Dermis blood vessel endothelial cell (primary cell): ENCODE measurements around the gene ACOX3. TPM values are rescaled to one million over a fixed set of nuclear protein-coding genes. Genes with fewer than 3 reads are reported as not detected.
"Not testable (repeated sequence)": the region's sequence is repeated elsewhere in the genome, so short reads cannot be mapped to it uniquely, and the experiment has no call there.

ENCODE experiments used
- DNase-seq: peaks from one replicate; pipeline ENCODE4 v3.0.0; 2010
- total RNA-seq: library from RNA; depleted of rRNA; stranded (reverse); fragments of >200 nt; gene quantifications from 2 replicates; pipeline ENCODE4 v1.2.3, GENCODE V29; 2014

The ACOX3 gene
- total RNA-seq, 1 donor from 2014 or later: 29.3 TPM

DNA sequence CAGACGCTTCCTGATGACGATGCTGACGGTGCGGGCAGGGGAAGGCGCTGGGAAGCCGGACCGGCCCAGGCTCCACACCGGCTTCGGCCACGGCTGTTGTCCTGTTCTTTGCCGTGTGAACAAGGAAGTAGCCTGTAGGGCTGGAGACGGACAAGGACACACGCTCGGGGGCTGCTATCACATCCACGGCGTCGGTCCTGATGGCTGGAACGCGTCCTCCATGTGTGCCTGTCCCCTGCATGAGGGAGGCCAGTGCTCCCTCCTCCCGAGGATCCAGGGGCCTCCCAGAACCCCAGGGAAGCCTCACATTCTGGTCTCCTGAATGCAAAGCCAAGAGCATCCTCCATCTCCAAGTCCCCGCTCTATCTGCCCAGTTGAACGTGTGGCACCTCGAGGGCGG lies 53.8 kb downstream of the ACOX3 start:
- no peak for DNase-seq

DNA sequence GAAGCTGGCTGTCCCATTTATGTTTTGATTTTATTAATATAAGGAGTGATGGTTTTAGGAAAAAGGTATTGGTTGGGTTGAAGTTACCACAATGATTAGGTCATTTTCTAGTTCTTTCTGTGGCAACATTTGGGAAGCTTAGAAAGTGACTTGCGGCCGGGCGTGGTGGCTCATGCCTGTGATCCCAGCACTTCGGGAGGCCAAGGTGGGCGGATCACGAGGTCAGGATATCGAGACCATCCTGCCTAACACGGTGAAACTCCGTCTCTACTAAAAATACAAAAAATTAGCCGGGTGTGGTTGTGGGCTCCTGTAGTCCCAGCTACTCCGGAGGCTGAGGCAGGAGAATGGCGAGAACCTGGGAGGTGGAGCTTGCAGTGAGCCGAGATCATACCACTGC lies 54.4 kb downstream of the ACOX3 start:
- not testable (repeated sequence) for DNase-seq

DNA sequence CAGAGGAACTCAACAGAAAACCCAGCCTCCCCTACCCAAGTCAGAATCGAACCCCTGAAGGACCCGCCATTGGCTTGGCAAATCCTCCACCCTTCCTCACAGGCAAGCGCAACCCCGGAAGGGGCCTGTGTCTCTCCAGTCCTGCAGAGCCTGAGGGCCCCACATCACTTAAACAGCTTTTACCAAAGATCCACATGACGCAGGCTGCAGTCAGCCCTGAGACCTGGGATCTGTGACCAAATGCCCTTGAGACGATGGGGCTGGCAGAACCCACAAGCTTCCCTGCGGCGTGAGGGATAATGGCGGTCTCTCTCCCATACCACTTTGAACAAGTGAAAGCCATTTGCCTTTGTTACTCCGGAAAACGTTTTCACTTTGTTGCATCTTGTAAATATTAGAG lies 54.9 kb downstream of the ACOX3 start:
- no peak for DNase-seq

DNA sequence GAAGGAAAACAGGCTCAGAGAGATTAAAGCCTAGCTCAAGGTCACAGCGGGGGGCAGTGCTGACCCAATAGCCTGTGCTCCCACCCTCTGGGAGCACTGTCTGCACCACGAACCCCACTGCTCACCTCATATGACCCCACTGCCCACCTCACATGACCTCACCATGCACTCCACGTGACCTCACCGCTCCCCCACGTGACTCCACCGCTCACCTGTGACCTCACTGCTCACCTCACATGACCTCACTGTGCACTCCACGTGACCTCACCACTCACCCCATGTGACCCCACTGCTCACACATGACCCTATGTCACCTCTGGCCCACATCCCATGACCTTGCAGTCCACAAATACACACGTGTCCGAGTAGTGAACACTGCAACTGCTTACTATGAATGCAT lies 55.4 kb downstream of the ACOX3 start:
- no peak for DNase-seq

DNA sequence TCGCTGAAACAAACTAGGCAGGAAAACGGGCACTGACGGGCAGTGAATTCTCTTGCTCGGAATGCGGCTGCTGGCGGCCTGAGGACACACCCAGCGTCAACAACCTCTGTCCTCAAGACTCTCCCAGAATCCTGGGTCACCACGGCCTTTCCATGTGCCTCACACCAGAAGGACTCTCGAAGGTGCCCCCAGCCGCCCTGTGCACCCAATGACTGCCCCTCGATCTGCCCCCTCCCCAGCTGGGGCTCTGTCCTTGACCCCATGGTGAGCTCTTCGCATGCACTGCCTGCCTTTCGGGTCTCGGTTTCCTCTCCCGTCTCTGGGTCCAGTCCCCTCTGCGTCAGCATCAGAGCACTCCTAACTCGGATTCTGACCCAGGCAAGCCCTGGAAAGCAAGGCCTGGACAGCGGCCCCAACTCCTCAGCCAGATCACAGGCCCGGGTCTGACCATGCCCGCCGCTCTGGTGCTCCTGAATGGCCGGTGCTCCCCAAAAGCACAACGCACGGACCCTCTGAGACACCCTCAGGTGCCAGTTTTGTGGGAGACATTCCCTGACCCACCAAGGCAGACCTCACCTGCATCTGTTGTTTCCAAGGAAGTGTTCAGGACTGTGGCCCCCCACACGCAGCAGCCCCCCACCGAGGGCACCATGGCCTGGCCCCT lies 56.0 kb downstream of the ACOX3 start:
- DNase-seq: no peak

DNA sequence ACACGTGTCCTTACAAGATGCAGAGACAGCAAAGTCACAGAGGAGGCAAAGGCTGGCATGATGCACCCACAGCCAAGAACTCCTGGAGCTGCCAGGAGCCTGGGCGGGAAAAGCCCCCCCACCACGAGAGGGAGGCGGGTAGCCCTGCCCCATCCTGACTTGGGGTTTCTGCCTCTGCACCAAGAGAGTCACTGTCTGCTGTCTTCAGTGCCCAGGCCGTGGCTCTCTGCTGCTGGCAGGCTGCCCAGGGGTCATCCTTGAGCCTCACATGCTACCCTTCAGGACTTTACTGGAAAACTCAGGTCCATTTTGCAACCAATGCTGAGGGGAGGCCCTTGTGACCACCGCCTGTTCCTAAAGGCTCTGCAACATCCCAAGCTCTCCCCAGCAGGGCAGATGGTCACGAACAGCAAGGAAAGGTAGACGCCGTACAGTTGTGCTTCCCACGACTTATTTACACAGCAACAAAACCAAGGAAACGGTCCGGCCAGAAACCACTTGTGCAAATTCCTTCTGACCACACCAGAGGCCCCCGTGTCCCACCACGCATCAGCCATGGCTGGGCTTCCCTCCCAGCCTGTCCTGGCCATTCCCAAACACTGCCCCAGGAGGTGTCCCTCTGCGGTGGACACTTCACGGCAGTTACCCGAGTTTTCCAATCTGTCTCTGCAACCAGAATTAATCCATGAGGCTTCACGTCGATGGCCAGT lies 56.9 kb downstream of the ACOX3 start:
- DNase-seq: no peak

DNA sequence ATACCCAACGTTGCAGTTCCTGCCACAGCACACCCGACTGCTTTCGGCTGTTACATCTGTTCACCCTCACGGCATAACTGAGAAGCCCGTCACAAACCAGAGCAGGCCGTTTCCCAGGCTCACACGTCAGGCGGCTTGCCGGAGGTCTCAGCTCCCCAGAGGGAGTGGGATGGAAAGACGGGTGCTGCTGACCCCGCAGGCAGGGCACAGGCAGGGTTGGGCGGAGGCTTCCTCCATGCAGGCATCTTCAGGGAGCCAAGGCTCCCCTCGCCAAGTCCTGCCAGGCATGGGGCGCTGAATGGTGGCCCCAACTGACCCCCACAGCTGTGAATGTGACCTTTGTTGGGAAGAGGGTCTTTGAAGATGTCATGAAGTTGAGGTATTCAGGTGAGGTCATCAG lies 57.5 kb downstream of the ACOX3 start:
- no peak for DNase-seq

DNA sequence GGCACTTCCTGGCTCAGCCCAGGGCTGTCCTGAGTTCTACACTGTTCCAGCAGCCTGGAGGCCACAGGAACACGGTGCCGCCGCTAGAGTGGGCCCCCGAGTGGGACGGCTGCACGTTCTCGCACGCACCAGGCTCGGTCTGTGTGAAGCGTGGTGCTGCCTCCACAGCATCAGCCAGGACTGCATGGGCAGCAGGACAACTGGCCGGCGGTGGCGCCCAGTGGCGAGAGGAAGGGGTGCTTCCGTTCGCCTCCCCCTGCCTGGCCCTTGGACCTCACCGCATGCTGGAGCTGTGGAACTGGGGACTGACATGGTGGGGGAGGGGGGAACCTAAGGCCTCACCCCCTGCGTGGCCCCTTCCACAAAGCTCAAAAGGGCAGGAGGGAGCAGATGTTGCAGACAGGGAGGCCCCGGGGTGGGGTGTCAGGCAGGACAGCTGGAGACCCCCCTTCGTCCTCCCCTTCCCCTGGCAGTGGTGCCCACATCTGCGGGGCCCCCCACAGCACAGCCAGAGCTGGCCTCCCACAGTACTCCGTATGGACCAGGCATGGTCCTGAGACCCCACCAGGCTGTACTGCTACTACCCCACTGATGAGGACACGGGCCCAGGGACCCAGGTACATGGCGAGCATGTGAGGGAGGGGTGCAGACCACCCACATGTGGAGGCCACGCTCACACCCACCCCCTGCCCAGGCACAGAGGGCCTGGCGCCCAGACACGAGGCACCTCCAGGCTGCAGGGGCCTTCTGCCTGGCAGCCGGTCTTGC lies 58.5 kb downstream of the ACOX3 start:
- no peak for DNase-seq

DNA sequence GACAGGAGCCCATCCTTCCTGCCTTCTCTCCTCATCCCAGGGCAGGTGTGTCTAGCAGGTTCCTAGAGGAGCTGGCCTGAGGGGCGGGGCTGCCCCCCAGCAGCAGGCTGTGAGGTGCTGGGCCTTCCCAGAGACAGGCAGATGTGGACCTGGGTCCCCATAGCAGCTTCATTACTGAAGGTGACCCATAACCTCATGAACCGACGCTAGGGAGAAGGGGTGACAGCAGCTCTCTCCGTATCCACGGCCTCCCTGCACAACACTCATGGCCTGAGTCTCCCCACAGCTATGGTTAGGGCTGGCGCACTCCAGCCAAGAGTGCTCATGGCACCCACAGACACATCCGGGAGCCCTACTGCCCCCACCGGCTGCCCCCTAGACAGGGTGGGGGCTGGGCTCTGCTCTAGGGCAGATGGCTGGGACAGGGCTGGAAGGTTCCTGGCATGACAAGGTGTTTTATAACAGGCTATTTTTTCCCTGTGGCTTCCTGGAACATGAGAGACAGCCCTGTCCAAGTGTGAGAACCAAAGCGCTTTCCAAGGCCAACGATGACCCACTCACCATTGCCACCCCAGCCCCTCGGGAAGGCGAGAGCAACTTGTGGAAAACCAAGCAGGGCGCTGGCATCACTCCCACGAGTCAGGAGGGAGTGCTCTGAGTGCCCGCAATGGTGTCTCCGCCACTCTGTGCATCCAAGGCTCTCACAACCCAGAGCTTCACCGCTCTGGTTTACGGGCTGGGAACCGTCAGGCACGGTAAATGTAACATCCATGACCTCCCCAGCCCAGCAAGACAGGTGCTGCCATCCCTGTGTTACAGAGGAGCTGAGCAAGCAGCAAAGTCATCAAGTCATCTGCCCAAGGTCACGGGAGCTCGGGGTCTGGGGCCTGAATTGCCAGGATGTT lies 59.8 kb downstream of the ACOX3 start:
- no peak for DNase-seq

DNA sequence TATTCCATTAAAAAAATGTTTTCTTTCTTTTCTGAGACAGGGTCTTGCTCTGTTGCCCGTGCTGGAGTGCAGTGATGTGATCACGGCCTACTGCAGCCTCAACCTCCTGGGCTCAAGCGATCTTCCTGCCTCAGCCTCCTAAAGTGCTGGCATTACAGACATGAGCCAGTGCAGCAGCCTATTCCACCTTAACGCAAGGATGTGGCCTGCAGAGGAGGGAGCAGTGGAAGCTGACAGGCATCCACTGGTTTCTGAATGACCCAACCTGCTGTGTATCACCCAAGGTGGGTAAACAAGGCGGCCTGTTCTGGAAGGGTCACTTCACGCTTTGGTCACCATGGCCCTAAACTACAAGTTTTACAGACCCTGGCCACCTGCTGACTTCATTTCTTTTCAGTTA lies 60.8 kb downstream of the ACOX3 start:
- no peak for DNase-seq

DNA sequence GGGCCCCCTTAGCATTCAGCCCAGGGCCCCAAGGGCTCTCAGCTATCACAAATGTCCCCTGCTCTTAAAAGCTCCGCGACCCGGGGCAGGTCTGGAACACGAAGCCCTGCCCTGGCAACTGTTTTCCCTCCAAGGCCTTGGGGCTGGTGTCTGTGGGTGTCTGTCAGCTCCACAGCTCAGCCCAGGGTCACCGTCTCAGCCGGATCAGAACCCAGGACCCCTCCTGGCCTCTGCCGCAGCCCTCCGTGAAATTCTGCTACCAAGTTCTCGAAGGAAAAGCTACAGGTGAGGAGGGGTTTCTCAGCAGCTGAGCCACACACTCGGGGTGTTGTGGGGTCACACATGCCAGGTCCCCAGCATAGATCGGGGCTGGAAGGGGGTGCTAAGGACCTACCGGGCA lies 61.2 kb downstream of the ACOX3 start:
- DNase-seq: no peak

DNA sequence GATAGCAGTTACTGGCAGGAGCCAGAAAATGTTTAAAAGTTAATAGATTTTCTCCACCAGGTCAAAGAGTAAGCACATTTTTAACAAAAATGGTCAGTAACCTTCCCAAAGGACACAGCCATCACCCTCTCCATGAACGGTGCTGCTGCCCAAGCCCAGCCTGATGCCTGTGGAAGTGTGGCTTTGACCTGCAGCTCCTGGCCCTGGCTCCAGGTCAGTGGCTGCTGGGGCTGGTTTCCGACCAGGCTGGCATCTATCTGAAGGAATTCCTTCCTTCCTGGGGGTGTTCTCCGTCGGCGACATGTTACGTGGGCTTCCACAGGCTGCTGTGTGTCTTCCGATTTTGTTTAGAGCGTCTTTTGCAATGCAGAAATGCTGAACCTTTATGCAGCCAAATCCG lies 61.7 kb downstream of the ACOX3 start:
- no peak for DNase-seq

DNA sequence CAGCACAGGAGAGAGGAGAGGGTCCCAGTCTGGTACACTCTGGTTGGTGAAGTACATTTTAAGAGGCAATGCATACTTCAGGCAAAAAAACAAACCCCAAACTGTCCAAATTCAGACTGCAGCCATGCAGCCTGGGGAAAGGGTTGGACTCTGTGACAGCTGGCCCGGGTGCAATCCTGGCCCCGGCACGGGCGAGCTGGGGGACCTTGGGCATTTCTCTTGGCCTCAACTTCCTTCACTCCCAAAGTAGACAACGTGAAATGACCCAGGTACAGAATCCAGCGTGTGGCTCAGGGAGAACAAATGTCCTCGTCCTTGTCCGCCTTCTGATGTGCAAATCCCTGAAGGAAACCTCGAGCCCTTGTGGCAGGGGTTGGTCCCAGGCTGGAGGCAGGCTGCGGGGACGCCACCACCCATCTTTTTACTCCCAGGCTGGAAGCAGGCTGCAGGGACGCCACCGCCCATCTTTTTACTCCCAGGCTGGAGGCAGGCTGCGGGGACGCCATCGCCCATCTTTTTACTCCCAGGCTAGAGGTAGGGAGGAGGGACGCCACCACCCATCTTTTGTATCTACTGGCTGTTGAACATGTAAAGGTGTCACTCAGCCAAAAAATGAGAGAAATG lies 62.3 kb downstream of the ACOX3 start:
- no peak for DNase-seq

DNA sequence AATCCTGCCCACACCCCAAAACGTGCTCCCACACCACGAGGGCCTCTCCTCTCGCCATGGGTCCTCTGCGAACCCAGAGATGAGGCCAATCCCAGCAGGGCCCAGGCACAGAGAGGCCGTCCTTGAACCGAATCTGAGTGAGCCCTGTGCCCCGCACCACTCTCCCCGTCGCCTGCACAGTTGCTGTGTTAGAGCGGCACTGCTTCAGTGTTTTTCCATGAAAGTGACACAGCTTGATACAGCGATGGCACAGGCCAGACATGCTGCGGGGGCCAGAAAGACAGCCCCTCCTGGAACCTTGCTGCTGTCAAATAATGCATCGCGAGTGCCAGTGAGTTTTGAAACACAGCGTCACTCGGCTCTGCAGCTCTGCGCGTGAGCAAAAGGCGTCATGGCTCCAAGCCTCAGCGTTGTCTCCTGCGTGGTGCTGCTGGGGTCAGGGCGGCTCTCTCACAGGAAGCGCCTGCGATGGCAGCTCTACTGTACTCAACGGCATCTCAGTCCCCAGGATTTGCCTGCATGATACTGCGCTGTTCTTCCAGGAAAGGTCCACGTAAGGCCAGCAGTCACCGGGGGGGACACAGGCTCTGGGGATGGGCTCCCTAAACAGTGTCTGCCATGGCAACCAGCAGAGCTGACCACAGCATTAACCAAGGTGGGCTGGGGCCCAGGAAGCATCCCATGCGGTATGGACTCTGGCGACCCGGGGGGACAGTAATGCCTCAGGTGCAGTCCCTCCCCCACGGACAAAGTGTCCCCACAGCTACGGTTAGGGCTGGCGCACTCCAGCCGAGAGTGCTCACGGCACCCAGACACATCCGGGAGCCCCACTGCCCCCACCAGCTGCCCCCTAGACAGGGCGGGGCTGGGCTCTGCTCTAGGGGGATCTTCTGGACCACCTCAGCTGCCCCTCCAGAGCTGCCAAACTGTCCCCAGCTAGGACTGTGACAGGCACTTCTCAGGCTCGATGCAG lies 63.1 kb downstream of the ACOX3 start:
- DNase-seq: no peak

DNA sequence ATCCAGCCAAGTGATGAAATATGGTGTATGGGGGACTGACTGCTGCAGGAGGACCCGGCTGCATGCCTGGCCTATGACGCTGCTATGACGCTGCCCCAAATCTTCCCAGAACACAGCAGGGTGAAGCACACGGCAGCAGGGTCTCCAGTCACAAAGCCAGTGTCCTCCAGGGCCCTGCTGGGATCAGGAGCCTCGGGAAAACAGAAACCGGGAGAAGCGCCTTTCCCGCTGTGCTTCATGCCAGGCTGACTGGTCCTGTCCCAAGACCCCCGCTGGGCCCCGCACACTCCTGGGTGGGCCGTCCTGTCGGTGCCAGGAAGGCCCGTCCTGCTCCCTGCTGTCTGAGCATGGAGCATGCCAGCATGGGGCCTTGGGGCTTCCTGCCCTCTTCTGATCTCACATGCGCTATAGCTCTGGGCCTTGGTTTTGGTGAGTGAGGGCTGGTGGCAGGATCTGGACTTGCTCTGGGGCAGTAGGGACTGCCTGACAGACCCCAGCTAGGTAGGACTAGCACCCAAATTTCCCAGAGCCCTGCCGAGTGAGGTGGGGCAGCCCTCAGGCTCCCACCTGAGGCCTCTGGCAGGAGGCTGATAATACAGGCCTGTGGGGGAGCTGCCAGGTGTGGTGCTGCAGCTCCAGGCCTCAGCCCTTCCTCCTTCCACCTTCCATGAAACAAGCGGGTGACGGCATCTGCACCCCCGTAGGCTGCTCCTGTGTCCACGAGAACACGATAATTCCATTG lies 64.0 kb downstream of the ACOX3 start:
- no peak for DNase-seq

DNA sequence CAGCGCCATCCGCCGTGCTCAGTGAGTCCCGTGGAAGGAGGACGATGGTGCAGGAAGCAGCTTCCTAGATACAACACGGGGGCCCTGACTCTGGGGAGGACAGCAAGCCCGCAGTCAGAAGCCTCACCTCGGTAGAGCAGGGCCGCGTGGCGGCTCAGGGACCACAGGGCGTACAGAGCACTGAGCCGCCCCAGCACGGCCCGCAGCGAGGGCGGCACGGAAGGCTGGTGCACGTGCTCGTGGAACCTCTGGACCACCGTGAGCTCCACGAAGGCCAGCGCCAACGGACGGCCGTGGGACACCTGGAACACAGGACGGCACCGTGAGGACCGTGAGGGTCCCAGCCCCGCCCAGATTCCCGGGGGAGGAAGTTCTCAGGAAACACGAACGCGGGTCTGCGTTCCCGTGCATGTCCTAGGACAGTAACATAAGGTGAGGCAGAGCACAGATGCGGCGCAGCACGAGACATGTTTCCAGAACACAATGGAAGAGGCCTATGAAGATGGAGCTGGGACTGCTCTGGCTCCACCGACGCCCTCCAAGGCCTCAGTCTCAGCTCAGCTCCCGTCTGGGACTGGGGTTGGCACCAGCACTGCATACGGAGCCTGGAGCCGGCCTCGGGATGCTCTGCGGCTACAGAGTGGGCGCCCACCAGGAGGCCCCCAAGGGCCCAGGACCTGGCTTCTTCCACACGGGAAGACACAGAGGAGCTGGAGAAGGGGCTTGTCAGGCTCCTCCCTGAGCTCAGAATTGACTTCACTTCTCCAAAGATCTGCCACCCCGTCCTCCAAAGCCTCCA lies 65.5 kb downstream of the ACOX3 start:
- no peak for DNase-seq

DNA sequence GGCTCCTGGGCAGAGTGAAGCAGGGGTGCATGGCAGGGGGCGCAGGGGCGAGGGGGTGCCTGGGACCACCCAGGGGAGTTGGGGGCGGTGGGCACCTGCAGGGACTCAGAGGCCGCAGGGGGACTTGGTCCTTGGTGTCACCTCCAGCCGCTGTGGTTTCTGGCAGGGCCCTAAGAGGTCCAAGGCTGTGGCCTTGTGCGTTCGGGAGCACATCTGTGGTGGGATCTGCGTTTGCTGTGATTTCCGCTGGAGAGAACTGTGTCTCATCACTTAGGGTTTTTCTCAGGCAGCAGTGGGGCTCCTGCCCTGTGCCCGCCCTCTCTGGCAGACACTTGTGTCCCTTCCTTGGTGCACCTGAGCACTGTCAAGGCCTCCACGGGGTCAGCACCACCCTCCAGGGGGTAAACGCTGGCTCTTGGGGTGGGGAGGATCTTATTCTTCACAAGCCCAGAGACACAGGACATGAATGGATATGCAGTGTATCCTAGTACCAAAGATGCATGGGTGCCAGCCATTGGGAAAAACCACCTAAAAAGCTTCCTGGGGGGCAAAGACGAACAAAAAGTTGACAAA lies 66.5 kb downstream of the ACOX3 start:
- no peak for DNase-seq

DNA sequence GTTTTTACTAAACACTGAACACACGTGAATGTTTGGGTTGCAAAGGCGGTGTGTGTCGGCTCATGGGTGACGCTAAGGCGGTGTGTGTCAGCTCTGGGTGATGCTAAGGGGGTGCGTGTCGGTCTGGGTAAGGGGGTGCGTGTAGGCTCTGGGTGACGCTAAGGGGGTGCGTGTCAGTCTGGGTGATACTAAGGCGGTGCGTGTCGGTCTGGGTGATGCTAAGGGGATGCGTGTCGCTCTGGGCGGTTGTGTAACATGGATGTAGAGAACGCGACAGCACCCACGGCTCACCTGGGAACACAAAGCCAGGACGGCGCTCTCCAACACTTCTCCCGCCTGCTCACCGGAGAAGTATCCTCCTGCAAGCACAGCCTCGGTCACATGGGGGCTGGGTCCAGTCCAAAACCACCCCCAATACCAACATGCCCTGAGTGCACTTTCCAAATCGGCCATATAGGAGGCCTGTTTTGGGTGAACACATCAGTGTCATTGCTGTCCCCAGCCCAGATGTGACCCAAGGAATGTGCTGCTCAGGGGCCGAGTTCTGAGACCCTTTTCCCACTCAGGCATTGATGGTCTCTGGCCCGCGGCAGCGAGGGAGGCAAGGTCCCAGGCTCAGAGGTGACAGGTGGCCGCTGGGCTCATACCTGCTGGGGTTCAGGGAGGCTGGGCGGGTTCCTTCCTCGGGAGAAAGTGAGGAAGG lies 67.1 kb downstream of the ACOX3 start:
- no peak for DNase-seq
